GM18505 (cell line): ENCODE measurements around the gene RNF4.
"Not testable (repeated sequence)": the region's sequence is repeated elsewhere in the genome, so short reads cannot be mapped to it uniquely, and the experiment has no call there.

Experiments used
- ATAC-seq: cut with Tn5 transposase; IDR thresholded peaks from one replicate; pipeline ENCODE4 v1.9.1; 2021; ENCODE audit not compliant: unreplicated experiment
- POLR2A ChIP-seq: IDR thresholded peaks from 4 replicates; pipeline ENCODE4 v1.6.1; 2011; ENCODE audit warnings: borderline replicate concordance; ENCODE audit not compliant: insufficient read depth, insufficient read length; ENCODE audit errors: extremely low read depth

RNF4 gene

GRCh38 chr4:2497931-2498330, 29.0 kb downstream of the RNF4 start:
- peak; percentile 94 for ATAC-seq
- no peak for TF ChIP-seq POLR2A

DNA sequence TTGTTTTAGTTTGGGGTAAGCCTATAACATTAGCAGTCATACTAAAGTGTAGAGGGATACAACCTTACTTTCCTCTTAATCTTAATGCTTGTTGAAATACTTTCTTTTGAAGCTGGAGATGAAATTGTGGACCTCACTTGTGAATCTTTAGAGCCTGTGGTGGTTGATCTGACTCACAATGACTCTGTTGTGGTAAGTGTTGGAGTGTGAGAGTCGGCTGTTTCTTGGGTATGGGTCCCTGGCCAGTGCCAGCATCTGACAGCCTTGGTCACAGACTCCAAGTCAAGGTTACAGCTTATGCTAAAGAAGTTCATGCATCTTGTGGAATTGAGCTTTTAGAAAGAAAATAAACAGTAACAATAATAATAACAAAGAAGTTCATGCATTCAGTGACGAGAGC, 31.6 kb downstream of the RNF4 start:
- TF ChIP-seq POLR2A: no peak
- ATAC-seq: no peak

- no peak for TF ChIP-seq POLR2A
- ATAC-seq: no peak
Observed at GRCh38 chr4:2501034-2501594, 32.2 kb downstream of the RNF4 start.

- TF ChIP-seq POLR2A: no peak
- no peak for ATAC-seq
Observed at GRCh38 chr4:2503809-2504208, 34.9 kb downstream of the RNF4 start.

DNA sequence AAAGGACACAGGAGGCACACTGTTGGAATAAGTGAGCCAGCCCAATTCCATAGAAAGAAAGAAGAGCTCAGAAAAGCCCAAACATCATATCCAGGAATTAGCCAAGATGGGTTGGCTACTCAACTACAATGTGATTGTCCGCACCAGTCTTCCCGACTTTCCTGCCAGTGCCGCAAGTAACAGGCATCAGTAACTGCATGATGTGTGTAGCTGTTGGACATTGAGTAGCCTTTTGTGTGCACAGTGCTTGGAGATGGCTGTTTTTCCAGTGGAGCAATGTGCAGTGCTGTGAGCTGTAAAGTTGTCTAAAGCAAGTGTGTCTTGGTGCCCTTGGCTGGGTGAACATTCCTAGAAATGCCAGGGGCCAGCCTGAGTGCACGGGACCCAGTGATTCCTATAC, 38.4 kb downstream of the RNF4 start:
- no peak for TF ChIP-seq POLR2A
- ATAC-seq: no peak

DNA sequence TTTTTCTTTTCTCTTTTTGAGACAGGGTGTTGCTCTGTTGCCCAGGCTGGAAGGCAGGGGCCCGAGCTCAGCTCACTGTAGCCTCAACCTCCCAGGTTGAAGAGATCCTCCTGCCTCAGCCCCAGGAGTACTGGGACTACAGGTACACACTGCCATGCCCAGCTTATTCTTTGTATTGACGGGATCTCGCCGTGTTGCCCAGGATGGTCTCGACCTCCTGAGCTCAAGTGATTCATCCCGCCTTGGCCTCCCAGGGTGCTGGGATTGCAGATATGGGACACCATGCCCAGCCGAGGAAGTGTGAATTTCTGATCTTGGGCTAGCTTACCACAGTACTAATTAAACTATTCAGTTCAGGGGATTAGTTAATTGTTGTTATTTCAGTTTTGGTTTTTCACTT, 38.9 kb downstream of the RNF4 start:
- ATAC-seq: no peak
- no peak for TF ChIP-seq POLR2A

DNA sequence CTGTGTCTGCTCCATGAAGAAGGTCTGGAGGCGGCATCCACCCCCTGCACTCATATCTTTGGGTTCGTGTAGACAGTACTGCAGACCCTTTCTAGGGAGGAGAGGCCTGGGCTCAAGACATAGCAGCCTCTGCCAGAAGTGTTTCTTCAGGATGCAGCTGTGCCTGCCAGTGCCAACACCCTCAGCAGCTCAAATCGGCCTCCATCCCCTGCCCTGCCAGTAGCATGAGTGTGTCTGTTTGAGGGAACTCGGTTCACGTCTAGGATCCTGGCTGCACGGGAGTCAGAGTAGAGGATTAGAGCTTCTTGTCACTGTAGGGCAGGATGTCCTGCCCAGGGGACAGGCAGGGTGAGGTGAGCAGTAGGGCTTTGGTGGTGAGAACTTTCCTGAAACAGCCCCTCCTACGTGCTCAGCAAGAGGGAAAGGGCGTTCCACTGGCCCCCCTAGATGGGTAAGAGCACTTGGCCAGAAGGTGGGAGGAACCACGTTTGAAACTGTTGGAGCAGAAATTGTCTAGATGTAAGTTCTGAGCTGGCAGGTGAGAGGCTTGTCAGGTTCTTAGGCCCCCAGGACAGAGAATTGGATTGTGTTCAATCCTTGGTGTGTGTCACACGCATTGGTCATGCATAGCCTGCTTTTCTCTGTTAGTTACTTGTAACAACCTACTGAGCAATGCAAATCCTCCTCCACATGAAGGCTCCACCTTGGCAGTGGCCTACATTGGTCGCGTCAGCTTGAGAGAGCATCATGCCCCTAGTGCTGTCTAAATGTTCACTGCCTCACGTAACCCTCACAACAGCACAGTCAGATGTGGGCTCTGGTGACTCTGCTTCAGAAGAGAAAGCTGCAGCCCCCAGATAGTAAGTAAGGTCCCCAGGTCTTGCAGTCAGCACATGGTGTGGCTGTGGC, 41.7 kb downstream of the RNF4 start:
- ATAC-seq: no peak
- no peak for TF ChIP-seq POLR2A

DNA sequence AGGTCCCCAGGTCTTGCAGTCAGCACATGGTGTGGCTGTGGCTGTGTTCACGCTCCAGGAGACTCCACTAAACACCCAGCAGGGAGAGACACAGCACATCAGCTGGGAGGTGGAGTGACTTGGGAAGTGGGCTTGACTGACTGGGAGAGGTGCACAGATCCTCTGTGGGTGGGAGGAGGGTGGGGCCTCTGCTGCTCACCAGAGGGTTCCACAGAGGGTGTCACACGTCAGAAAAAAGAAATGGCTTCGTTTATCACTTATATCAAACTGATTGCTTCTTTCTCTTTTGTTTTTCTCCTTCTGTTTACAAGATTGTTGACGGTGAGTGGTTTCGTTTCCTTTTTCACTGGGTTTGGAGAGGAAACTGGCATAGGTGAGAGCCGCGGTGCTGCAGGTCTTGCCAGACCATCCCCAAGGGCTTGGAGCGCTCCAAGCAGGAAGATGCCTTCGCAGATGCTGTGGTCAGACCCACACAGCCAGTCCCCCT, 42.8 kb downstream of the RNF4 start:
- TF ChIP-seq POLR2A: no peak
- ATAC-seq: no peak

- no peak for TF ChIP-seq POLR2A
- no peak for ATAC-seq
Observed at GRCh38 chr4:2512396-2513135, 43.7 kb downstream of the RNF4 start.

DNA sequence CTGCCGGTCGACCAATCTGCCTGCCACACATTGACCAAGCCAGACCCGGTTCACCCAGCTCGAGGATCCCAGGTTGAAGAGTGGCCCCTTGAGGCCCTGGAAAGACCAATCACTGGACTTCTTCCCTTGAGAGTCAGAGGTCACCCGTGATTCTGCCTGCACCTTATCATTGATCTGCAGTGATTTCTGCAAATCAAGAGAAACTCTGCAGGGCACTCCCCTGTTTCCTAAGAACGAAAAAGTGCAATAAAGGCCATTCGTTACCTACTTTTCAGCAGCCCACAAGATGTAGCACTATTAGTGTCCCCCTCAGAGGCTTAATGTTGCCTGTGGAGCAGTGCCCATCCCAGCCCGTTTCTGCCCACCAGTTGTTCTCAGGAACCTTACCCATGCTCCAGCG, 45.3 kb downstream of the RNF4 start:
- ATAC-seq: not testable (repeated sequence)

GRCh38 chr4:2514944-2515343, 46.0 kb downstream of the RNF4 start:
- ATAC-seq: not testable (repeated sequence)

- no peak for ATAC-seq
- no peak for TF ChIP-seq POLR2A
Observed at GRCh38 chr4:2515830-2516550, 47.1 kb downstream of the RNF4 start.

DNA sequence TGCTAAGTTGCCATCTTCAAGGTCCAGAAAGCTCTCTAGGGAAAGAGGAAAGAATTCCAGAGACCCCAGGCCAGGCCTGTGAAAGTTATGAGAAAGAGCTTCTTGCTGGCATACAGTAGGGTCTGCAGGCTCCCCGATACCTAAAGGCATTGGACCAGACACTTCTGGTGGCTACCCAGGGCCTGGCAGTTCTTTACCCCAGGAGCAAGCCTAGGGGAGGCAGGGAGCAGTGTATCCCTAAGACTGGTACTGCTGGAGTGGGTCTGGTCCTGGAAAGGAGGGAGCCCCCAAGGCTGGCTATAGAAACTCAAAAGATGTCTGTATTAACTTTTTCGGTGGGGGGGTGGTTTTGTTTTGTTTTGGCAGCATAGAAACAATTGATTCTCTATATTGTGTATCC, 47.7 kb downstream of the RNF4 start:
- TF ChIP-seq POLR2A: no peak
- no peak for ATAC-seq
